HEK293 (cell line): ENCODE data around the gene TPRN.

ENCODE experiments used
- CTCF ChIA-PET: fragments of 350-600 bp; formaldehyde crosslinking; extraction: SDS; loops from one replicate; lab custom pipeline; 2021; ENCODE audit warnings: antibody characterized with exemption; lab: Yijun Ruan, JAX
- POLR2A ChIA-PET: fragments of 300-600 bp; formaldehyde crosslinking; extraction: SDS; loops from one replicate; lab custom pipeline; 2020; ENCODE audit warnings: antibody characterized with exemption, inconsistent platforms; lab: Yijun Ruan, JAX
- H3K27ac ChIP-seq: fragments of 200-500 bp; sonication (Bioruptor generic); 2 replicates; pipeline ENCODE4 v1.5.1; 2014; ENCODE audit warnings: low read depth, low read length, control low read depth, inconsistent platforms; ENCODE audit errors: extremely low read depth
- H3K36me3 ChIP-seq, 2 experiments: fragments of 200-500 bp in 1 of 2; sonication (Bioruptor generic) in 1 of 2; 1 replicate in 1 of 2; 2 replicates in 1 of 2; pipeline ENCODE4 v1.5.1; 2014 to 2017; ENCODE audit warnings: inconsistent platforms in 2 of 2, low read length in 2 of 2; ENCODE audit not compliant: control insufficient read depth in 2 of 2, insufficient read depth in 1 of 2
- H3K4me1 ChIP-seq: fragments of 200-500 bp; sonication (Bioruptor generic); 2 replicates; pipeline ENCODE4 v1.5.1; 2014; ENCODE audit warnings: mild to moderate bottlenecking, low read length, inconsistent platforms; ENCODE audit not compliant: control insufficient read depth, insufficient read depth
- H3K4me3 ChIP-seq: 2 replicates; pipeline ENCODE4 v1.5.1; 2011; ENCODE audit warnings: low read depth, mild to moderate bottlenecking, control low read depth, low read length, moderate library complexity
- H3K9me3 ChIP-seq: fragments of 200-500 bp; sonication (Bioruptor generic); 2 replicates; pipeline ENCODE4 v1.5.1; 2014; ENCODE audit warnings: low read depth, low read length, inconsistent platforms; ENCODE audit not compliant: control insufficient read depth, insufficient read depth
- FEZF1 ChIP-seq: fragments of 450-650 bp; formaldehyde crosslinking; IDR thresholded peaks from 2 replicates; pipeline ENCODE4 v1.5.1; 2016; ENCODE audit warnings: missing biosample characterization, missing genetic modification characterization
- GLIS1 ChIP-seq: fragments of 450-650 bp; formaldehyde crosslinking; IDR thresholded peaks from 2 replicates; pipeline ENCODE4 v1.5.1; 2016; ENCODE audit warnings: missing biosample characterization, missing genetic modification characterization
- GLIS2 ChIP-seq: fragments of 450-650 bp; formaldehyde crosslinking; IDR thresholded peaks from 2 replicates; pipeline ENCODE4 v1.5.1; 2016; ENCODE audit warnings: missing biosample characterization, missing genetic modification characterization
- SCRT2 ChIP-seq: fragments of 450-650 bp; formaldehyde crosslinking; IDR thresholded peaks from 2 replicates; pipeline ENCODE4 v1.5.1; 2016; ENCODE audit warnings: missing biosample characterization, missing genetic modification characterization
- SP3 ChIP-seq: fragments of 450-650 bp; formaldehyde crosslinking; IDR thresholded peaks from 2 replicates; pipeline ENCODE4 v1.5.1; 2016; ENCODE audit warnings: missing biosample characterization, missing genetic modification characterization
- ZBTB17 ChIP-seq: fragments of 450-650 bp; formaldehyde crosslinking; IDR thresholded peaks from 2 replicates; pipeline ENCODE4 v1.5.1; 2016; ENCODE audit warnings: missing biosample characterization, missing genetic modification characterization
- ZBTB48 ChIP-seq: fragments of 450-650 bp; formaldehyde crosslinking; IDR thresholded peaks from 2 replicates; pipeline ENCODE4 v1.5.1; 2016; ENCODE audit warnings: missing biosample characterization, missing genetic modification characterization
- ZNF132 ChIP-seq: fragments of 450-650 bp; formaldehyde crosslinking; IDR thresholded peaks from 2 replicates; pipeline ENCODE4 v1.5.1; 2017; ENCODE audit warnings: missing biosample characterization, missing genetic modification characterization, borderline replicate concordance
- ZNF335 ChIP-seq: fragments of 450-650 bp; formaldehyde crosslinking; conservative IDR thresholded peaks from 2 replicates; pipeline ENCODE4 v1.5.1; 2016; ENCODE audit warnings: missing biosample characterization, missing genetic modification characterization
- ZNF341 ChIP-seq: fragments of 450-650 bp; formaldehyde crosslinking; IDR thresholded peaks from 2 replicates; pipeline ENCODE4; 2016; ENCODE audit warnings: low read depth, missing biosample characterization, missing genetic modification characterization
- ZNF404 ChIP-seq: fragments of 450-650 bp; formaldehyde crosslinking; IDR thresholded peaks from 2 replicates; pipeline ENCODE4 v1.5.1; 2017; ENCODE audit warnings: missing biosample characterization, missing genetic modification characterization
- ZNF521 ChIP-seq: fragments of 450-650 bp; formaldehyde crosslinking; IDR thresholded peaks from 2 replicates; pipeline ENCODE4 v1.5.1; 2017; ENCODE audit warnings: missing biosample characterization, mild to moderate bottlenecking, missing genetic modification characterization
- ZNF549 ChIP-seq: fragments of 450-650 bp; IDR thresholded peaks from 2 replicates; pipeline ENCODE4 v1.5.1; 2018; ENCODE audit warnings: missing biosample characterization, missing genetic modification characterization, mild to moderate bottlenecking, inconsistent platforms, moderate library complexity
- ZNF600 ChIP-seq: fragments of 450-650 bp; formaldehyde crosslinking; IDR thresholded peaks from 2 replicates; pipeline ENCODE4 v1.5.1; 2016; ENCODE audit warnings: missing biosample characterization, missing genetic modification characterization
- ZNF76 ChIP-seq: fragments of 450-650 bp; formaldehyde crosslinking; IDR thresholded peaks from 2 replicates; pipeline ENCODE4; 2016; ENCODE audit warnings: low read depth, missing biosample characterization, missing genetic modification characterization, borderline replicate concordance
- TF ChIP-seq, protein P1 (sequence below): IDR thresholded peaks from 2 replicates; pipeline ENCODE4 v1.6.1; 2011; ENCODE audit warnings: mild to moderate bottlenecking, low read depth, low read length, borderline replicate concordance
- TF ChIP-seq, protein P2 (sequence below): fragments of 450-650 bp; formaldehyde crosslinking; IDR thresholded peaks from 2 replicates; pipeline ENCODE4 v1.5.1; 2016; ENCODE audit warnings: missing biosample characterization, missing genetic modification characterization, low read depth
- TF ChIP-seq, protein P3 (sequence below): fragments of 450-650 bp; formaldehyde crosslinking; IDR thresholded peaks from 2 replicates; pipeline ENCODE4 v1.5.1; 2016; ENCODE audit warnings: missing biosample characterization, missing genetic modification characterization

TPRN gene

DNA sequence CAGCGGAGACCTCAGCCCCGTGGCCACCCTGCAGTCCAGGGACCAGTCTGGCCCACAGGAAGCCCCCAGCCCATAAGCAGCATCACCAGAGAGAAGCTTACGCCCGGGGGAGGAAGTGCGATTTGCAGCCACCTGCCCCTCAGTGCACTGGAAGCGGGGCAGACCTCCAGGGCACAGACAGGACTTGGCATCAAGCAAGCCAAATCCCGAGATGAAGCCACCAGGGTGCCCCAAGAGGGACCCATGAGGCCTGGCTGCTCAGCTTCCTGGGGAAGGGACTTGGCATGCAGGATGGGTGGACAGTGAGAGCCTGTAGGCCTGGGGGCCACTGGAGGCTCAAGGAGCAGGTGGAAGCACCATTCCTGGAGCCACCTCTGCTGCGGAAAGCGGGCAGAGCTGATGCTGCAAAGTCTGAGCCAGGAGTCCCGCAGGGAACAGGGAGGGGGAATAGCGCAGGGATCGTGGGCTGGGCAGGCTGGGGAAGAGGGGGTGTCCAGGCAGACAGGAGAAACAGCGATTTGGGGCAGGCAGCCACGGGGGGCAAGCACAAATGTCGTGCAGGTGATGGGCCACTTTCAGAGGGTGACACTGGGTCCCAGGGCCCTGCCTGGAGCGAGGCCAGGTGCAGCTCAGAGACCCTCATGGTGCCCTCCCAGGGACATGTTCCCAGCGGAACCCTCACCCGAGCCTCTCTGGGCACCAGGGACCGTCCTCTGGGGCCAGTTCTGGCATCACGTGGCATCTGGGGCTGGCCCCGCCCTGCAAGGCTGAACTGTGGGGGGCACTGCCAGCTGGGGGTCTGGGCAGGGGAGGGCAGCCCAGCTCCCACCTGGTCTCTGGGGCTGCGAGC, 33.9 kb downstream of the TPRN start:
- Histone ChIP-seq H3K36me3 (no peaks in the 10 kb centered on the region), H3K4me1 (no peaks in the 10 kb centered on the region; the same call in 1 of the 2 replicates), H3K9me3 (no peaks in the 10 kb centered on the region), H3K27ac (no peak overlapping the region), H3K4me3 (no peak overlapping the region)
- ChIA-PET POLR2A (interaction anchor here (0.6 to 3.4 kb wide), 11 partner anchors 10 to 74 kb away, joined by 3 to 40 read pairs (median 5); partner anchors contain the start of genes ANAPC2 and SSNA1), CTCF (interaction anchor here (0.6 to 1.1 kb wide), 3 partner anchors 8 to 60 kb away, joined by 3 to 4 read pairs (median 3); partner anchors contain the start of genes ANAPC2, RNF224 and SSNA1)
- 0 out of 2 replicates have a peak, but pooled peaks have one; percentile 15 for TF ChIP-seq ZNF600 (tag by site-specific recombination)
- TF ChIP-seq GLIS1 (tag by site-specific recombination) = peak; percentile 40
- TF ChIP-seq ZNF341 (tag by site-specific recombination) = peak; percentile 45; the same call in 1 of the 2 replicates
- peak; percentile 52 for TF ChIP-seq GLIS2 (tag by site-specific recombination)
- no peak for TF ChIP-seq SP3 (tag by site-specific recombination)
- TF ChIP-seq ZBTB48 (tag by site-specific recombination) = 0 out of 2 replicates have a peak, but pooled peaks have one; percentile 28

DNA sequence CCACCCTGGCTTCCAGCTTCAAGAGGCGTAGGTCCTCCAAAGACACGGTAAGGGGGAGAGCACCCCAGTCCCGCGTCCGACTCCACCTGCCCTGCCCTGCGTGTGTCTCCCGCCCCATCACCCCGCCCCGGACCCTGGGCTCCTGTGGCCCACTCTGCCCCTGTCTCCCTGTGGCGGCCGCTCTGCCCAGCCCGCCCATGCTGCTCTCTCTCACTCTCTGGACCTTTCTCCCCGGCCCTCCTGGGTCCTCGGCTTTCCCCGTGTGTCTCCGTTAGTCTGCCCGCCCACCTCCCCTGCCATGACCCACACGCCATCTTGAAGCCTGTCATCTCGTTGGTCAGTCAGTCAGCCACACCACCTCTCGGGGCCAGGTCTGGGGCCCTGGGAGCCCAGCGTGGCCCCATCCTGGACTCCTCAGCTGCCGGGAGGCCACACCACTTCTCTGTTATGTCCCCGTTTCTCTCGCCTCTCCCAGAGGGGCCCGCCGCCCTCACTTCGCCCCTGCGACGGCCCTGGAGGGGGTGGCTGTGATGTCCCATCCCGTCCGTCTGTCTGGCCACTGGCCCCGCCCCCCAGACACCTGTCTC, 35.2 kb downstream of the TPRN start:
- TF ChIP-seq ZNF521 (tag by site-specific recombination) (no peak), ZBTB48 (tag by site-specific recombination) (no peak), ZBTB17 (tag by site-specific recombination) (no peak), ZNF132 (tag by site-specific recombination) (no peak), SCRT2 (tag by site-specific recombination) (no peak), ZNF404 (tag by site-specific recombination) (no peak), ZNF335 (tag by site-specific recombination) (no peak), ZNF76 (tag by site-specific recombination) (no peak), FEZF1 (tag by site-specific recombination) (no peak), ZNF549 (tag by site-specific recombination) (no peak)
- TF ChIP-seq, protein P1, sequence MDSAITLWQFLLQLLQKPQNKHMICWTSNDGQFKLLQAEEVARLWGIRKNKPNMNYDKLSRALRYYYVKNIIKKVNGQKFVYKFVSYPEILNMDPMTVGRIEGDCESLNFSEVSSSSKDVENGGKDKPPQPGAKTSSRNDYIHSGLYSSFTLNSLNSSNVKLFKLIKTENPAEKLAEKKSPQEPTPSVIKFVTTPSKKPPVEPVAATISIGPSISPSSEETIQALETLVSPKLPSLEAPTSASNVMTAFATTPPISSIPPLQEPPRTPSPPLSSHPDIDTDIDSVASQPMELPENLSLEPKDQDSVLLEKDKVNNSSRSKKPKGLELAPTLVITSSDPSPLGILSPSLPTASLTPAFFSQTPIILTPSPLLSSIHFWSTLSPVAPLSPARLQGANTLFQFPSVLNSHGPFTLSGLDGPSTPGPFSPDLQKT = no peak
- TF ChIP-seq, protein P2, sequence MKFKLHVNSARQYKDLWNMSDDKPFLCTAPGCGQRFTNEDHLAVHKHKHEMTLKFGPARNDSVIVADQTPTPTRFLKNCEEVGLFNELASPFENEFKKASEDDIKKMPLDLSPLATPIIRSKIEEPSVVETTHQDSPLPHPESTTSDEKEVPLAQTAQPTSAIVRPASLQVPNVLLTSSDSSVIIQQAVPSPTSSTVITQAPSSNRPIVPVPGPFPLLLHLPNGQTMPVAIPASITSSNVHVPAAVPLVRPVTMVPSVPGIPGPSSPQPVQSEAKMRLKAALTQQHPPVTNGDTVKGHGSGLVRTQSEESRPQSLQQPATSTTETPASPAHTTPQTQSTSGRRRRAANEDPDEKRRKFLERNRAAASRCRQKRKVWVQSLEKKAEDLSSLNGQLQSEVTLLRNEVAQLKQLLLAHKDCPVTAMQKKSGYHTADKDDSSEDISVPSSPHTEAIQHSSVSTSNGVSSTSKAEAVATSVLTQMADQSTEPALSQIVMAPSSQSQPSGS = no peak
- TF ChIP-seq, protein P3, sequence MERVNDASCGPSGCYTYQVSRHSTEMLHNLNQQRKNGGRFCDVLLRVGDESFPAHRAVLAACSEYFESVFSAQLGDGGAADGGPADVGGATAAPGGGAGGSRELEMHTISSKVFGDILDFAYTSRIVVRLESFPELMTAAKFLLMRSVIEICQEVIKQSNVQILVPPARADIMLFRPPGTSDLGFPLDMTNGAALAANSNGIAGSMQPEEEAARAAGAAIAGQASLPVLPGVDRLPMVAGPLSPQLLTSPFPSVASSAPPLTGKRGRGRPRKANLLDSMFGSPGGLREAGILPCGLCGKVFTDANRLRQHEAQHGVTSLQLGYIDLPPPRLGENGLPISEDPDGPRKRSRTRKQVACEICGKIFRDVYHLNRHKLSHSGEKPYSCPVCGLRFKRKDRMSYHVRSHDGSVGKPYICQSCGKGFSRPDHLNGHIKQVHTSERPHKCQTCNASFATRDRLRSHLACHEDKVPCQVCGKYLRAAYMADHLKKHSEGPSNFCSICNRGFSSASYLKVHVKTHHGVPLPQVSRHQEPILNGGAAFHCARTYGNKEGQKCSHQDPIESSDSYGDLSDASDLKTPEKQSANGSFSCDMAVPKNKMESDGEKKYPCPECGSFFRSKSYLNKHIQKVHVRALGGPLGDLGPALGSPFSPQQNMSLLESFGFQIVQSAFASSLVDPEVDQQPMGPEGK = no peak
- TF ChIP-seq, all 188 proteins: peak for 0
- POLR2A ChIA-PET = interaction anchor here (0.6 to 1.9 kb wide), 3 partner anchors 24 to 54 kb away, joined by 3 to 7 read pairs (median 6); no protein-coding TSS in a partner anchor
- H3K36me3 ChIP-seq = no peaks in the 10 kb centered on the region

More for the DNA sequence above, 35.2 kb downstream of the TPRN start:
- Histone ChIP-seq H3K27ac (no peak overlapping the region), H3K4me3 (no peak overlapping the region), H3K4me1 (no peaks in the 10 kb centered on the region; the same call in 1 of the 2 replicates), H3K9me3 (no peaks in the 10 kb centered on the region)
- CTCF ChIA-PET = interaction anchor here (0.9 kb wide), 1 partner anchor 23 kb away, joined by 3 read pairs; the partner anchor contains the start of genes ANAPC2 and SSNA1
